GM18508 (cell line): Measurements from ENCODE around the gene COX7A1.

Experiments
- ATAC-seq: cut with Tn5 transposase; IDR thresholded peaks from one replicate; pipeline ENCODE4 v1.9.1; 2021; ENCODE audit warnings: moderate number of reproducible peaks; ENCODE audit not compliant: insufficient read depth, unreplicated experiment

The COX7A1 gene

GRCh38 chr19:36113894-36114720 is 38.1 kb downstream of the COX7A1 start:
- no peak for ATAC-seq

GRCh38 chr19:36113425-36113824 is 38.8 kb downstream of the COX7A1 start:
- no peak for ATAC-seq

GRCh38 chr19:36112678-36113077 is 39.6 kb downstream of the COX7A1 start:
- no peak for ATAC-seq

- no peak for ATAC-seq
Measured at GRCh38 chr19:36111200-36111539, 41.1 kb downstream of the COX7A1 start.

GRCh38 chr19:36110487-36111199 is 41.6 kb downstream of the COX7A1 start, which contains the start of gene OVOL3:
TSS of gene OVOL3 (plus strand) at chr19:36111143. CDS start at chr19:36111203, 60 bp downstream.
- no peak for ATAC-seq

GRCh38 chr19:36108684-36109083 is 43.6 kb downstream of the COX7A1 start:
- no peak for ATAC-seq

GRCh38 chr19:36106991-36107390 is 45.3 kb downstream of the COX7A1 start:
- no peak for ATAC-seq

- ATAC-seq = no peak
Measured at GRCh38 chr19:36106441-36106840, 45.8 kb downstream of the COX7A1 start.

GRCh38 chr19:36103842-36104552 is 48.2 kb downstream of the COX7A1 start:
- no peak for ATAC-seq

GRCh38 chr19:36103040-36103626 is 49.1 kb downstream of the COX7A1 start:
- no peak for ATAC-seq

GRCh38 chr19:36101550-36102327 is 50.5 kb downstream of the COX7A1 start:
- no peak for ATAC-seq
